Activated CD4-positive, alpha-beta T cell treated with anti-CD3 and anti-CD28 coated beads, Interleukin-2, amount 50 U/mL, for 4 hours (primary cell): ENCODE measurements around the gene NIPSNAP3A.

ENCODE experiments used
- DNase-seq, 2 experiments: peaks; one replicate each; pipeline ENCODE4 v3.0.0-alpha.2; 2020

The NIPSNAP3A gene

GRCh38 chr9:104774831-104775573 is 27.5 kb downstream of the NIPSNAP3A start:
- DNase-seq: no peak

GRCh38 chr9:104775574-104775936 is 28.1 kb downstream of the NIPSNAP3A start:
- DNase-seq: no peak

GRCh38 chr9:104775976-104776375 is 28.5 kb downstream of the NIPSNAP3A start:
- DNase-seq: no peak

GRCh38 chr9:104776797-104777196 is 29.3 kb downstream of the NIPSNAP3A start:
- no peak for DNase-seq

GRCh38 chr9:104778802-104779201 is 31.3 kb downstream of the NIPSNAP3A start:
- DNase-seq: no peak

GRCh38 chr9:104779334-104779733 is 31.9 kb downstream of the NIPSNAP3A start:
- no peak for DNase-seq

- DNase-seq: no peak
Measured at GRCh38 chr9:104779946-104780535, 32.6 kb downstream of the NIPSNAP3A start.

GRCh38 chr9:104780796-104781395 is 33.4 kb downstream of the NIPSNAP3A start:
- no peak for DNase-seq

- DNase-seq: no peak
Measured at GRCh38 chr9:104783588-104783987, 36.1 kb downstream of the NIPSNAP3A start.

- no peak for DNase-seq
Measured at GRCh38 chr9:104784098-104784497, 36.6 kb downstream of the NIPSNAP3A start.

- DNase-seq: no peak
Measured at GRCh38 chr9:104786293-104786692, 38.8 kb downstream of the NIPSNAP3A start.

- no peak for DNase-seq
Measured at GRCh38 chr9:104787306-104788015, 40.0 kb downstream of the NIPSNAP3A start.

- no peak for DNase-seq
Measured at GRCh38 chr9:104788251-104788650, 40.8 kb downstream of the NIPSNAP3A start.

GRCh38 chr9:104794070-104794469 is 46.6 kb downstream of the NIPSNAP3A start:
- DNase-seq: peak; percentile 5 to 6

- DNase-seq: no peak
Measured at GRCh38 chr9:104795082-104795481, 47.6 kb downstream of the NIPSNAP3A start.

GRCh38 chr9:104795857-104796256 is 48.4 kb downstream of the NIPSNAP3A start:
- no peak for DNase-seq

- no peak for DNase-seq
Measured at GRCh38 chr9:104798209-104798995, 50.9 kb downstream of the NIPSNAP3A start.

- no peak for DNase-seq
Measured at GRCh38 chr9:104800068-104800785, 52.7 kb downstream of the NIPSNAP3A start.

- no peak for DNase-seq
Measured at GRCh38 chr9:104802110-104802509, 54.6 kb downstream of the NIPSNAP3A start.

GRCh38 chr9:104802906-104803305 is 55.4 kb downstream of the NIPSNAP3A start:
- no peak for DNase-seq

- no peak for DNase-seq
Measured at GRCh38 chr9:104805441-104805840, 58.0 kb downstream of the NIPSNAP3A start.

- DNase-seq: no peak
Measured at GRCh38 chr9:104808035-104808614, 60.6 kb downstream of the NIPSNAP3A start.
